Measurements from ENCODE around the gene SKIC8.

SKIC8 gene

DNA sequence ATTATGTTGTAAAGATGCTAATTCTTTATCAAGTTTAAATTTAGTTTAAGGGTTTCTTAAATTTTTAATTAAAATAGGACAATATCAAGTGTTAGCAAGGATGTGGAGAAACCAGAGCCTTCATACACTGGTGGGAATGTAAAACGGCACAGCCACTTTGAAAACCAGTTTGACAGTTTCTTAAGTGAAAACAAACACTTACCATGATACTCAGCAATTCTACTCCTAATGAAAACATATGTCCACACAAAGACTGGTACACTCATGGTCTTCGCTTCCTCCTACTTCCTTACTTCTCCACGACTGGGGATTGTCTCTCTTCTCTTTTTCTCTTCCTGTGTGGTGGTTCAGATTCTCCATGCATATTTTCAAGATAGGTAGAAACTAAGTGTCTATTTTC is 9.2 kb downstream of the SKIC8 start:
- no peak for DNase-seq

DNA sequence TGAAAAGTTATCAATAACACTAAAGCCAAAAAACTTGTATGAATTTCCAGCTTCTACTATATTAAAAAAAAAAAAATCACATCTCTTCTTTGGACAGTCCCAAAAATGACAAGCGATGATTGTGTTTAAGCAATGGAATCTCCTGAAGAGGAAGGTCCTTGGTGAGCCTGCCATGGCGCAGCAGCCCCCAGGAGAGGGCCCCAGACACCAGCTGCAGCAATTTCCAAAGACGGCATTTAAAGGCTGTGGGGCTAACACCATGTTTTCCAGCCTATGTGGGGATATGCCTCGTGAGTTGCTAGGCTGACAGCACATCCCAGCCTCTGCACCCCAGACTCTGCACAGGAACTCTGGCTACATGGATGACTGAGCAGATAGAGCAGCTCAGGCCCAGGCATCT is 14.7 kb downstream of the SKIC8 start:
- no peak for DNase-seq

DNA sequence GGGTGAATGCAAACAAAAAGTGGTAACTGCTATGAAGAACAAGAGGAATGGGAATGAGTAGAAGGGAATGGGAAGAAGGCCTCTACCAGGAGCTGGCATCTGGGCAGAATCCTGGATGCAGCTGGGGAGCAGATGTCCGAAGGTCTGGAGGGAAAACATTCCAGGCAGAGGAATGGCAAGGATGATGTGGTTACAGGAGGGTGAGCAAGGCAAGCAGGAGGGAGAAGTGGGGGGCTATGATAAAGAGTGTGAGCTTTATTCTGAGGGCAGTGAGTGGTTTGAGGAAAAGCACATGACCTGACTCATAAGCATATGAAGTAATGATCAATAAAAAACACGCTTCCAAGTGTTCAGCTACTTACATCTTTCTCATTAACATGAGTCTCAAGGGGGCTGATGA is 17.1 kb downstream of the SKIC8 start:
- DNase-seq: no peak

DNA sequence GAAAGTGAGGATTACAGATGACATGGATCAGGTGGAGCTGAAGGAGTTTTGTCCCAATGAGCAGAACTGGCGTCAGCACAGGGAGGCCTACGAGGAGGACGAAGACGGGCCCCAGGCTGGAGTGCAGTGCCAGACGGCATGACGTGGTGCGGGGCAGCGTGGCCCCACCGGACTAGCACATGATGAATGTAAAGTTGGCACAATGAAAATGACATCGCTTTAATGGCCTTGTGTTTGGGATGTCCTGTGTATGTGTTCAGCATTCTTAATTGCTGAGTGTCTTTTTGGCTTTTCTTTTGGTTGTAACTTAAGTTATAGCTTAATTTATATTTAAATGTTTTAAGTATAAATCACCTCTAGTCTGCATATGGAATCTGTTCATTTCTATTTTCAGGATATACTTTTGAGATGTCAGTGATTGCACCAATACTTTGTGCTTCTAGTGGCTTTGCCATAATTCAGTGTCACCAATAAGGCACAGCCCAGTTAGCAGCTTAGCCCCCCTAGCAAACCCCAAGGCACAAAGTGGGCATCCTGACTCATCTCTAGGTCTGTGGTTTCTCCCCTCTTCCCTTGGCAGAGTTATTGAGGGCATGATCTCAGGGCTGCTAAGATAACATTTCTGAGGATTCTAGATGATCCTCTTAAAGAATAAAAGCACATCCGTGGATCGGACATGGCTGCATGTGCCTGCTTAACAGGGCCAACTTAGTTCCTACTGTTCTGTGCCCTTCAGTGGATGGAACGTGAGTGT is 18.9 kb downstream of the SKIC8 start:
- DNase-seq: no peak

DNA sequence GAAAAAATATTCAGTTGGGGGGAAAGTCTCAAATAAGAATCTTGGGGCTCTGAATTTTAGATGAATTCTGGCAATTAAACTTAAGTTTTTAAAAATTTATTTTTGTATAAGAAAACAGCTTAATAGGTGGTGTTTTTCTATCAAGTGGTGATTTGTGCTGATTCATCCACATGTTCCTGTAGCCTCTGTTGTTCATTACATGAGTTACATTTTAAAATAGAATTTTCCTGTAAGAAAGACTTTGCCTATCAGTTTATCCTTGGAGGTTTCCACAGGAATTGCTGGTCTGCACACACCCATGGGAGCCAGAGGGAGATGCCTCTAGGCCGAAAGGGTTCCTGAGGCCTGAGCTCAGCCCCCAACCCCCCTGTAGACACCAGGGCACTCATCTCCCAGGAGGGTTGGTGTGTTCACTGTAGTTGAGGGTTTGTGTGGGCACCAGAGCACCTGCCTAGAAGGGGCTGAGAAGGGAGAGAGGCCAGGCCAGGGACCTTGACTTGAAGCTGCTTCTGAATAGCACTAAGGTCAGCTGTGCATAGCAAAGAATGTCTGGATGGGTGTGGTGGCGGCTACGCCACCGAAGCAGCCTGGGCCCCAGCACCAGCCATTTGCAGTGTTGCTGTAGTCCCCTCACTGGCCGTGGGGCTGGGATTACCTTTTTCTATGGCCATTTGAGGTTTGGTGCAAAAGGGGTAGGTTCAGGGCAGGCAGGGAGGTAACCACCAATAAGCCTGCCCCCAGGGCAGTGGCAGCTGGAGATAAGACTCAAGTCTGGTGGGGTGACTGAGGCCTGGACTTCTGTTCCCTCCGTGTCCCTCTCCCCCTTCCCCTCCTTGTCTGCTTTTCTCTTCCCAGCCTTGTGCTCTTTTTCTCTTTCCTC is 23.1 kb downstream of the SKIC8 start:
- no peak for DNase-seq

DNA sequence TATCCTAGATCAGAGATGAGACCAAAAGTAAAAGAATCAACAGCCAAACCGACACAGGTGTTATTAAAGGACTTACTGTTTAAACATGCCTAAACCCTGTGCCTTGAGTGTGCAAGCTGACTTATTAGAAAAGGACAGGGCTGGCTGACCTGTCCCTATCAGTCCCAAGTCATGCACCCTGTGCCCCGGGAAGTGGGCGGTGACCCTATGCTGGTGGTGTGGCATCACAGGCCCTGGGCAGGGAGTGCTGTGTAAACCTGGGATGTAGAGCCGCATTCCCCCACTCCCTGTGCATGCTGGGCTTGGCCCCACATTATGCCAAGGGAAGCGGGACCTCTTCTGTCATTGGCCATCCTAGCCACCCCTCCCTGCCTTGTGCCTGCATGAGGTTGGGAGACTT is 24.4 kb downstream of the SKIC8 start:
- DNase-seq: no peak

DNA sequence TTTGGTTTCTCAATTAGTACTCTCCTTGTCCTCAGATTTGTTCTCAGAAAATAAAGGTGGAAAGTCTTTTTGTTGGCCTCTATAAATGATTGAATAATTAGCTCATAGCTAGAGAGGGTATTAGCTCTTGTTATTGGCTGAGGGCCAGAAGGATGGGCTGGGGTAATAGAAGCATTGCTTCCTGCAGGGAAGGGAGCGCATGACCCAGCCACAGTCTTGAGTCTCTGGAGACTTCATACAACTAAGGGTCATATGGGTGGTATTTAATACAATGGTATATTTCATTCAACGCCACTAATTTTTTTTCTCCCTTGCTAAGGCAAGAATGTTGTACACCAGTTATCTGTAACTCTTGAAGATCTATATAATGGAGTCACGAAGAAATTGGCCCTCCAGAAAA is 26.6 kb downstream of the SKIC8 start:
- no peak for DNase-seq

DNA sequence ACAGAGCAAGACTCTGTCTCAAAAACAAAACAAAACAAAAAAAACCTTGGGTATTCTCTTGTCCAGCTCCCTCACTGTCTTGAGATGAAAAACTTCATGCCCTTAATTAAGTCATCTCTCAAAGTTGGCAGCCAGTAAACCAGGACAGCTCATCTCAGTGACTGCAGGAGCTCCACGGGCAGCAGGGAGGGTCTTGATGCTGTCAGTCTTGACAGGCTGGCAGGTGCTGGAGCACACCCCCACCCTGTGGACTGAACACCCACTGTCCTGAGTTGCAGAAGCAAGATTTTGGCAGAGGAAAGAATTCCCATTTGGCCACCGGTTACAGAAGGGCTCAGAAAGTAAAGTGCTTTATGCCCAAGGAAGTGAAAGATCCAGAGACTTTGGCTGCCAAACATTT is 27.1 kb downstream of the SKIC8 start:
- no peak for DNase-seq

DNA sequence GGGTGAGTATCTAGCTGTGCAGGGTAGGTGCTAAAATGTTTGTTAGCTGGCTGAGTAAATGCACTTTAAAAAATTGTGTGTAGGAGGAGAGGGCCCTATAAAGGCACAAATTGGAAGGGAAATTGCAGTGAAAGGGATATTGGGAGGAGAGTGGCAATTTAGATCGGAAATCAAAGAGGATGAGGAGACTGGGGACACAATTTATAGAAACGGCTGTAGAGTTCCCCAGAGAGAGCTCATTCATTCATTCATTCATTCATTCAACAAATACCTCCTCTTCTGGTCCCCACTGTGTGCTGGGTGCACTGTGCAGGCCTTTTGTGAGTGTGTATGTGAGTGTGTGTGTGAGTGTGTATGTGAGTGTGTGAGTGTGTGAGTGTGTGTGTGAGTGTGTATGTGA is 32.6 kb downstream of the SKIC8 start:
- no peak for DNase-seq

DNA sequence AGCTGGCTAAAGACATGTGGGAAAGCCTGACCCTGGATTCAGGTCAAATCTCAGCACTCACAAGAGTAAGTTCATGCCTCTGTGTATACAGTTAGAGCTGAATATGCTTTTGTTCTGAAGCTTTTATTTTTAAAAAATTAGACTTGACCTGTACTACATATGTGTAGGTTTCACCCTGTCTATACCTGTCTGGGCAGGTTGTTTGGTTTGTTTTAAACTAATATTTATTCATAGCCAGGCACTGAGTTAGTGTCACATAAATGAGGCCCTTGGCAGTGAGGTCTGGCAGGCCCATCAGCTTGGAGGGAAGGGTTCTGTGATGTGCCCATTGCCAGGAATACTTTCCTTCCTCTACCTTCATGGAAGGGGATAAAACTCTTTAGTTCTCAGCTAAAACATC is 33.2 kb downstream of the SKIC8 start:
- DNase-seq: no peak

DNA sequence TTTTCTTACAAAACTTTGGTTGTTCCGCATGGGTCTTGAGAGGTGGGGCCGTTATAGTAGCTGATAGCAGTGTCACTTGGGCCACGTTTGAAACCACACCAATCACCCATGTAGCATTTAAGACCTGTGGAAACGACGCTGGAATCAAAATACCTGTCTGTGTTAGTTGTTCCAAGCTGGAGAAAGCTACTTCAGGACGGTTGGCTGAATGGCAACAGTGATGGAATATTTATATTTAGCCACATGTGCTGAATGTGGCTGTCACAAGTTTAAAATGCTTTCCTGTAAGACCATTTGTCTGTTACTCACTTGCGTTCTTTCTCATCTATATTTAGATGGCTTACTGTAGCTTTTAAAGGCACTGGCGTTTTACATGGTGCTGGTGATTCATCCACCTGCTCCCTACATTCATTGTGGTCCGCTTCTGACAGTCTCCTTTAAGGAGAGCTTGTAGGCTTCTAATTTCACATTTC is 33.6 kb downstream of the SKIC8 start:
- no peak for DNase-seq

DNA sequence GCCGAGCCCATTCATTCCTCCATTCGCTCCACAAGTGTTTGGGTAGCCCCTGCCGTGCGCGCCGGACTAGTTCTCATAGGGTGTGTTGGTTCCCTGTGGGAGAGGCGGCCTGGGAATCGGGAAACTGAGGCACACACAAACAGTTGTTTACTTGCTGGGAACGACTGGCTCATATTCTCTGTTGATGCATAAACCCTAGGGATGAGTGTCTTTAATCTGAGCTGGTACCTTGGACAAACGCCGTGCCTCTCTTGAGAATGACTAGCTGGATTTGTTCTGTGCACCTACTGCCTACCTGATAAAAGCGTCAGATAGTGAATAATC is 34.3 kb downstream of the SKIC8 start:
- DNase-seq: no peak

DNA sequence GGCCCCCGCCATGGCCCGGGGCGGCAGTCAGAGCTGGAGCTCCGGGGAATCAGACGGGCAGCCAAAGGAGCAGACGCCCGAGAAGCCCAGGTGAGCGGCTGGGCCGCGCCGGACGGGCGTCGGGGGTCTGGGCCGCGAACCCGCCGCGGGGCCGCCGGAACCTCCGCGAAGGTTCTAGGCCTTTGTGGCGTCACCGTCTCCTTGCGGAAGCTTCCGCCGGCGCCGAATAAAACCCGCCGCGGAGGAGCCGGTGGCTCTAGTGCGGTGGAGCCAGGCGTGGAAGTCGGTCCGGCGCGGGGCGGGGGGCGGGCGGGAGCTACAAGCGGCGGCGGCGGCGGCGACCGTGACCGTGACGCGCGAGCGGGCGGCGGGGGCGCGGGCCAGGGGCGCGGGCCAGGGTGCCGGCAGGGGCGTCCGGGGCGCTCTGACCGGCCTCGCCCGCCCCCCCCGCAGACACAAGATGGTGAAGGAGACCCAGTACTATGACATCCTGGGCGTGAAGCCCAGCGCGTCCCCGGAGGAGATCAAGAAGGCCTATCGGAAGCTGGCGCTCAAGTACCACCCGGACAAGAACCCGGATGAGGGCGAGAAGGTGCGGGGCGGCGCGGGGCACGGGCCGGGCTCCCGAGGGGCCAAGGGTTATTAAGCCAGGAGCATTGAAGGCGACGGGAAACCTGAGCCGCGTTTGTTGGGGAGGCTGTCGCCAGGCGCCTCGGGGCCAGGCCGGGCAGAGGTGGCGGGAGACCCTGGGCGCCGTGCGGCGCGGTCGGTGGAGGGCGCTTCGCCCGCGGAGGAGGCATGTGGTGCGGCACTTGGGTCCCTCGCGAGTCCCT is 34.9 kb downstream of the SKIC8 start, which contains the start of gene DNAJA4:
DNAJA4 (plus strand) TSS at position 259 of the 833 bp plus-strand sequence; CDS start at position 461, 202 bp downstream.
- DNase-seq: no peak

DNA sequence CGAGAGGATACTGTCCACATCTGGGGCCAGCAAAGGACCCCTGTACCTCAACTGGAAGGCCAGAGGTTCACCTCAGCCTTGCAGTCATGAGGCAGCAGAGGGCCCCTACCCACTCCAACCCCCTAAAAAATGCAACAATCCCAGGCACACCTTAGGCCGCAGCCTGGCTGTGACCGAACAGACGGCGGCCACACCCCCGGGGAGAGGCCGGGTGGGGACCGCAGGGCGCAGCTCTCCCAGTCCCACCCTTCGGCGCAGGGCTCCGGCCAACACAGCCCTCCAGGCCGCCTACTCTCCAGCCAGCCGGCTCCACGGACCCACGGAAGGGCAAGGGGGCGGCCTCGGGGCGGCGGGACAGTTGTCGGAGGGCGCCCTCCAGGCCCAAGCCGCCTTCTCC is 35.5 kb downstream of the SKIC8 start:
- no peak for DNase-seq

DNA sequence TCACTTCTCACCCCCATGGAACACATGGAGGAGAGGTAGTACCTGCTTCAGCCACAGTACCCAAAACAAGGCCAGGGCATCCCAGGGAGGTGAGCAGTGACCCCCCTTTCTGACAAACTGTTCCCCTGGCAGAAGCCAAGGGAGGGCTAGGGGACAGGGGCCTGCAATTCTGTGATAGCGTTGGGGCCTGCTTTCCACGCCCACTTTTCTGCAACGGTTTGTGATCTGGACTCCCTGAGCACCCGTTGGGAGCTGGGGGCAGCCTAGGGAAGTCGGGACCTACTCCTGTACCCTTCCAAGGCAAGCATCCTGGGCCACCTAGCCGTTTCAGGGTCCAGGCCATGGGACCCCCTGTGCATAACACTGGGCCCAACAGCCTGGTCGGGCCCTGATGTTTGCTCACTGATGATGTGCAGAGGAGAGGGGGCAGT is 36.0 kb downstream of the SKIC8 start:
- DNase-seq: no peak

DNA sequence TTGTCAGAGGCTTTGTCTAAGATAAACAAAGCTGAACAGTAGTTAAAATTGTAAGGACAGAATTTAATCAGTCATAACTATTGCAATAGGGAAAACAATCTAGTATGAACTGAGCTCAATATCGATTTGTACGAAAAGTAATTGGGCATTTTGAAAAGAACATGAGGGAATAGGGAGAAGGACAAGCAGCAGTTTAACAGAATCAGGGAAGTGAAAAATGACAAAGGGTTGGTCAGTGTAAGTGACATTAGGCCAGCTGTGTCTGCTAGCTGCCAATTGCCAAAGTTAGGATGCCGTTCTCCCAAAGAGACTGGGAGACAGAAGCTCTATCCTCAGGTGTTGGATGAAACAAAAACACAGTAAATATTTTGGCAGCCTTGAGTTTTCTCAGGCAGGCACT is 38.3 kb downstream of the SKIC8 start:
- DNase-seq: no peak

DNA sequence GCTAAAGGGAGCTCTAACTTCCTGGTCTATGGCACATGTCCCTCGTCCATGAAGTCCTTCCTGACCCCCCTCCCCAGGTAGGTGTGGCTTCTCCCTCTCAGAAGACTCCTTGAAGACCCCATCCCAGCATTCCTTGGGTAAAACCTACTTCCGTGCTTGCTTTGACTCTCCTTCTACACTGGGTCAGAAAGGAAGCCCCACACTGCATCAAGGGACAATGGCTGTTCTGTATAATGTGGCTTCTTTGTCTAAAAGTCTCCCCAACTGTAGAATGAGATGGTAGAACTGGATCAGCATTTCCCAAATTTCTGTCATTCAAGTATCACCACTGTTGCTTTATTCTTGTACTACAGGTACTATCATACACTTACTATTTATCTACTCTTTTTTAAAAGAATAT is 38.9 kb downstream of the SKIC8 start:
- no peak for DNase-seq

DNA sequence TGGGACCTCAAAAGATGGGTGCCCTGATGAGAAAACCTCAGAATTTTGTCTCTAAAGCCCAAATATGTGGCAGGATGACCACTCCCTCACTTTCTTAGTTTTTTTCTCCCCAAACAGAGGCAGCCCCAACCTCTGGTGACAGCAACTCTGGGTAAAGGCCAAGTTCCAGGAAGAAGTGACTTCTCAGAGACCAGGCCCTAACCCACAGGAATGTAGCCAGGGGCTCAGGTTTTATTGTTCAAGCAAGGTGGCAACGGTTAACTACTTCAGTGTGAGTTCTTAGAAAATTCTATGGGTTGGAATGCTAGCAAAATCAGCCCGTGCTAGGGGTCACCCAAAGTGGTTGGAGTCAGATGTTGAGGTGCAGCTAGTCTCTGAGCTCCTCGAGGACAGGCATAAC is 40.2 kb downstream of the SKIC8 start:
- no peak for DNase-seq

DNA sequence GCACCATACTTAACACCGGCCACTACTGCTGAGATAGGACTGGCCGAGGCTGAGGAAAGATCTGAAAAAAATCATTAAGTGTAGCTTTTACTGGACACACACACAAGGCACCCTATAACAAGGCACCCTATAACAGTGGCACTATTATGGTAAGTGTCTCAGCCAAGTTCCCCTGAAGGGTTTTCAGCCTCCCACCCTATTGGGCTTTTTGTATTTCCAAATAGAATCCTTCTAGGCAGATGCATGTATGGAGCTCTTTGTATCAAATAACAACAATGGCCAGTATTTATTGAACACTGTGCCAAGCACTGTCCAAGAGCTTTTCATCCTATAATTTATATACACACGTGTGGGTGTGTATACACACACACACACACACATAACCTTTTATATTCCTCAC is 41.7 kb downstream of the SKIC8 start:
- no peak for DNase-seq

DNA sequence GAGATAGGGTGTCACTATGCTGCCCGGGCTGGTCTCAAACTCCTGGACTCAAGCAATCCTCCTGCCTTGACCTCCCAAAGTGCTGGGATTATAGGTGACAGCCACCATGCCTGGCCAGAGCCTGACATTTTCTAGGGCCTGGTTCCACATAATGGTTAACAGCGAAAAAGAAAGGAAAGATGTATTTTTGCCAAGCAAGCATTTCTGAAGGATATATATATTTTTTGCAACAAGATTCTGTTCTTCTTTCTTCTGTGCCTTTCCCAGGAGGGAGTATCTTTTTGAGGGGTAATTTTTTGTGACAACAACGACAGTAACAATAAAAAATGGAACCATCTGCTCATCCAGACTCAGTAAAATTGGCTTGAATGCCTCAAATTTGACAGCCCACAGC is 43.4 kb downstream of the SKIC8 start:
- DNase-seq: no peak

DNA sequence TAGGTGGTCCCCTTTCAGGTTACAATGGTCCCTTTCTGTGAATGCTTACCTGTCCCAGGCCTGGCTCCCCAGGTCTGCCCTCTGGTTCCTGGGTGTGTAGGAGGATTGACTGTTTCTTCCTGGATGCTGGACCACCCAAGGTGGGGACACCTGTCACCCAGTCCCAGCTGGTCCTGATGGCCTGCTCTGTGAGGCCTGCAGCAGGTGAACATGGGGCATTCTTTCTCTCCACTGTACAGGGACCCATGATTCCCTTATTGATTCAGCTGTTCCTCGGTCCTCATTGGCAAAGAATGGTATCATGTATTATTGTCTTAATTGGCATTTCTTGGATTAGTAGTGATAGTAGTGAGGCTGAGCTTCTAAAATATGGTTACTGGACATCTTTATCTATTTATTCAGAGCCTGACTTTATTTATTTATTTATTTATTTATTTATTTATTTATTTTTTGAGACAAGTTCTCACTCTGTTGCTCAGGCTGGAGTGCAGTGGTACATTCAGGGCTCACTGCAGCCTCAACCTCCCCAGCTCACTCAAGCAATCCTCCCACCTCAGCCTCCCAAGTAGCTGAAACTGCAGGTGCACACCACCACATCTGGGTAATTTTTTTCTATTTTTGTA is 43.9 kb downstream of the SKIC8 start:
- DNase-seq: no peak

DNA sequence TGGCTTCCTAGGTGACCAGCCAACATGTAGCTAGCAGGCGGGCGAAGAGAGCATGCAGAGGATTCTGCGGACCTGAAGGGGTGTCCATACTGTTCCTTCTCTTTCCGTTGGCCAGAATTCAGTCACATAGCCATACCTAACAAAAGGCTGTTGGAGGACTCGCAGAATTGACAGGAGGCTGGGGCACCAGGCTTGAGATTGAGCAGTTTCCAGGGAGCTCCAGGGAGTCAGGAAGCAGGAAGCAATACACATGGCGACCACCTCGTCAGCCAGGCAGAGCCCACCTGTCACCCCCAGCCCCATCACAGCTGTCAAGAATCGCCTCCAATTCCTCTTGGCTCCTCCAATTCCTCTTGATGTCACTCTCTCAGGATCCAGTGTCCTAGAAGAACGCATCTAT is 48.3 kb downstream of the SKIC8 start:
- DNase-seq: no peak

DNA sequence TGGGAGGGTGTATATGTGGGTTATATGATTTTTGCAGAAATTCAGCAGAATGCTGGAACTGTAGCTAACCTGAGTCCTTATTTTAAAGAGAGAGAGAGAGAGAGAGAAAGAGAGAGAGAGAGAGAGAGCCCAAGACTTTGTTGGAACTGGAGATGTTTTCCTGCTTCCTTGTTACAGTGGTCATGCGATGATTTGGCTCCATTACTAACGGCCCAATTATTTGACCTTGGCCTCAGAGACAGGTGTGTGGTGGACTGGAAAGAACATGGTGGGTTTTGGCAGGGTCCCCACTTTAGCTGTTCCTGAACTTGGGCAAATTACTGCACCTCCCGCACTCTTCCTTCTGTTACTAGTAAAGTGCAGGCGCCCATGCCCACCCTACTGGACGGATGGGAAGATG is 50.3 kb downstream of the SKIC8 start:
- DNase-seq: no peak

All from cortex of kidney (tissue), 1 donor.